H9 (cell line): Measurements from ENCODE around the gene IL6R. TPM values are rescaled to one million over a fixed set of nuclear protein-coding genes. Genes with fewer than 3 reads are reported as not detected.

Experiments
- DNase-seq: peaks from one replicate; pipeline ENCODE4 v3.0.0-alpha.2; 2017
- H2AFZ ChIP-seq: one replicate; pipeline ENCODE4 v1.6.1; 2013; ENCODE audit warnings: mild to moderate bottlenecking, low read length, control low read depth, moderate library complexity
- H2AK5ac ChIP-seq: 2 replicates; pipeline ENCODE4 v1.6.1; 2013; ENCODE audit warnings: low read length, control low read depth, mixed read lengths; ENCODE audit not compliant: insufficient read length
- H2BK120ac ChIP-seq: one replicate; pipeline ENCODE4 v1.6.1; 2013; ENCODE audit warnings: low read depth, mild to moderate bottlenecking, low read length, control low read depth, inconsistent platforms; ENCODE audit not compliant: poor library complexity, severe bottlenecking
- H2BK12ac ChIP-seq: 2 replicates; pipeline ENCODE4 v1.6.1; 2013; ENCODE audit warnings: low read length, control low read depth, mixed read lengths, low read depth; ENCODE audit not compliant: insufficient read length
- H2BK15ac ChIP-seq: 2 replicates; pipeline ENCODE4 v1.6.1; 2013; ENCODE audit warnings: low read depth, low read length, control low read depth
- H2BK20ac ChIP-seq: one replicate; pipeline ENCODE4 v1.6.1; 2013; ENCODE audit warnings: low read depth, mild to moderate bottlenecking, low read length, control low read depth, inconsistent platforms; ENCODE audit not compliant: poor library complexity, severe bottlenecking
- H2BK5ac ChIP-seq: 2 replicates; pipeline ENCODE4 v1.6.1; 2013; ENCODE audit warnings: low read length, control low read depth, mixed read lengths; ENCODE audit not compliant: insufficient read length
- H3K14ac ChIP-seq: 2 replicates; pipeline ENCODE4 v1.6.1; 2013; ENCODE audit warnings: low read length, control low read depth; ENCODE audit not compliant: insufficient read depth
- H3K18ac ChIP-seq: 2 replicates; pipeline ENCODE4 v1.6.1; 2013; ENCODE audit warnings: low read depth, mild to moderate bottlenecking, mixed read lengths, low read length, control low read depth; ENCODE audit not compliant: insufficient read length
- H3K23ac ChIP-seq: 2 replicates; pipeline ENCODE4 v1.6.1; 2013; ENCODE audit warnings: low read length, control low read depth, mixed read lengths, low read depth; ENCODE audit not compliant: insufficient read length
- H3K23me2 ChIP-seq: 2 replicates; pipeline ENCODE4 v1.6.1; 2013; ENCODE audit warnings: low read depth, mild to moderate bottlenecking, mixed read lengths, low read length, control low read depth; ENCODE audit not compliant: insufficient read length, poor library complexity, severe bottlenecking
- H3K27ac ChIP-seq: 2 replicates; pipeline ENCODE4 v1.5.1; 2013; ENCODE audit warnings: low read length, control low read depth, mixed read lengths, low read depth; ENCODE audit not compliant: insufficient read length
- H3K27me3 ChIP-seq: 2 replicates; pipeline ENCODE4 v1.6.1; 2013; ENCODE audit warnings: low read length, control low read depth, inconsistent platforms; ENCODE audit not compliant: insufficient read depth
- H3K4ac ChIP-seq: 2 replicates; pipeline ENCODE4 v1.6.1; 2013; ENCODE audit warnings: low read depth, mild to moderate bottlenecking, control low read depth, inconsistent platforms, low read length, moderate library complexity
- H3K4me1 ChIP-seq: 2 replicates; pipeline ENCODE4 v1.6.1; 2013; ENCODE audit warnings: low read length, control low read depth, inconsistent platforms; ENCODE audit not compliant: insufficient read depth
- H3K4me2 ChIP-seq: 2 replicates; pipeline ENCODE4 v1.6.1; 2013; ENCODE audit warnings: low read length, control low read depth, mixed read lengths; ENCODE audit not compliant: insufficient read length, insufficient read depth
- H3K56ac ChIP-seq: 2 replicates; pipeline ENCODE4 v1.6.1; 2013; ENCODE audit warnings: low read depth, mild to moderate bottlenecking, mixed read lengths, low read length, control low read depth; ENCODE audit not compliant: insufficient read length
- H3K79me1 ChIP-seq: 2 replicates; pipeline ENCODE4 v1.6.1; 2013; ENCODE audit warnings: low read depth, mild to moderate bottlenecking, moderate library complexity, low read length, control low read depth, inconsistent platforms; ENCODE audit not compliant: insufficient read depth, poor library complexity, severe bottlenecking
- H3K79me2 ChIP-seq: 2 replicates; pipeline ENCODE4 v1.6.1; 2013; ENCODE audit warnings: low read length, control low read depth, inconsistent platforms; ENCODE audit not compliant: insufficient read depth
- H3K9ac ChIP-seq: 2 replicates; pipeline ENCODE4 v1.6.1; 2013; ENCODE audit warnings: low read length, control low read depth, mixed read lengths; ENCODE audit not compliant: insufficient read length; ENCODE audit errors: extremely low read depth
- H3K9me3 ChIP-seq: one replicate; pipeline ENCODE4 v1.6.1; 2013; ENCODE audit warnings: low read depth, low read length, inconsistent platforms; ENCODE audit not compliant: control insufficient read depth
- H3T11ph ChIP-seq: one replicate; pipeline ENCODE4 v1.6.1; 2013; ENCODE audit warnings: mild to moderate bottlenecking, low read length, control low read depth, inconsistent platforms
- H4K20me1 ChIP-seq: one replicate; pipeline ENCODE4 v1.6.1; 2013; ENCODE audit not compliant: control insufficient read depth, insufficient read length, insufficient read depth
- H4K5ac ChIP-seq: 2 replicates; pipeline ENCODE4 v1.6.1; 2013; ENCODE audit warnings: low read depth, mild to moderate bottlenecking, mixed read lengths, low read length, control low read depth; ENCODE audit not compliant: insufficient read length
- H4K8ac ChIP-seq: replicated peaks from 2 replicates; pipeline ENCODE4 v1.6.1; 2013; ENCODE audit warnings: low read length, control low read depth, mixed read lengths, low read depth; ENCODE audit not compliant: insufficient read length
- H4K91ac ChIP-seq: 2 replicates; pipeline ENCODE4 v1.6.1; 2013; ENCODE audit warnings: low read depth, mild to moderate bottlenecking, moderate library complexity, mixed read lengths, low read length, control low read depth; ENCODE audit not compliant: insufficient read length
- H3K27ac Mint-ChIP-seq, 3 experiments: 2 replicates in 2 of 3; 3 replicates in 1 of 3; pipeline ENCODE4 v1.8.0; 2020 to 2021; ENCODE audit warnings: mixed read lengths in 3 of 3, mild to moderate bottlenecking in 1 of 3, moderate library complexity in 1 of 3
- H3K27me3 Mint-ChIP-seq: 2 replicates; pipeline ENCODE4 v1.8.0; 2021; ENCODE audit warnings: low read depth, mild to moderate bottlenecking, moderate library complexity, mixed read lengths
- H3K36me3 Mint-ChIP-seq, 3 experiments: 2 replicates in 2 of 3; 3 replicates in 1 of 3; pipeline ENCODE4 v1.8.0; 2020 to 2021; ENCODE audit warnings: low read depth in 3 of 3, mixed read lengths in 3 of 3; ENCODE audit not compliant: insufficient read depth in 1 of 3
- H3K4me1 Mint-ChIP-seq, 2 experiments: 2 replicates each; pipeline ENCODE4 v1.8.0; 2020; ENCODE audit warnings: mixed read lengths in 2 of 2
- H3K4me3 Mint-ChIP-seq, 2 experiments: 2 replicates in 1 of 2; 3 replicates in 1 of 2; pipeline ENCODE4 v1.8.0; 2020 to 2021; ENCODE audit warnings: mild to moderate bottlenecking in 2 of 2, mixed read lengths in 2 of 2, moderate library complexity in 1 of 2
- H3K9me3 Mint-ChIP-seq, 2 experiments: 2 replicates in 1 of 2; 3 replicates in 1 of 2; pipeline ENCODE4 v1.8.0; 2020; ENCODE audit warnings: mild to moderate bottlenecking in 2 of 2, mixed read lengths in 2 of 2, moderate library complexity in 1 of 2
- WGBS: extraction: QIAGEN DNeasy Blood & Tissue Kit; methylation state at CpG from one replicate; pipeline ENCODE4 v1.1.7; 2013; ENCODE audit warnings: missing lambda C conversion rate, low lambda C conversion rate, mixed read lengths; ENCODE audit not compliant: insufficient read length; ENCODE audit errors: extremely low coverage; 5-methylcytosine and 5-hydroxymethylcytosine counted together
- total RNA-seq: library from RNA; stranded (reverse); gene quantifications from 2 replicates; pipeline ENCODE4 v1.2.1, GENCODE V29; 2021
- TF ChIP-seq, protein P1 (sequence below): fragments of 200-600 bp; sonication (generic); conservative IDR thresholded peaks from 3 replicates; pipeline ENCODE4 v1.8.0; 2021; ENCODE audit warnings: antibody characterized with exemption, mild to moderate bottlenecking

Gene IL6R
- total RNA-seq, 1 experiment from 2014 or later: 1.7 TPM

DNA sequence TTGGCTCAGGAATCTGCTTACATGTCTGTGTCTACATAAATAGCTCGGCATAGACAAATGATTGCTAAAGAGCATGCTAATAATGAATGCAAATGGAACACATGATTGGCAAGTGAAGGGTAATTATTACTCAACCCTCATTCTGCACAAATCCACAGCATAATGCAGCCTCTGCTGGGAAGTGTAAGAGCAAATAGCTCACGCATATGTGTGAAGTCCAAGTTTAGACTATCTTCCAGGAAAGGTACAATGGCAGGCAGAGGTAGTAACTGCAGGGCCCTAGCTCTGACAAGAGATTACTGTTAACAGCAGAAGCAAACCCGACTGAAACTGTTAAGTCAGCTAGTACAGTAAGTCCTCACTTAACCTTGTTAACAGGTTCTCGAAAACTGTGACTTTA lies 7.0 kb upstream of the IL6R start:
- Histone ChIP-seq H4K91ac (no peak overlapping the region), H3K4ac (no peak overlapping the region), H4K20me1 (no peaks in the 10 kb centered on the region), H2AK5ac (no peak overlapping the region), H3K18ac (no peak overlapping the region), H2BK5ac (no peak overlapping the region), H3K27me3 (no peaks in the 10 kb centered on the region), H3T11ph (no peak overlapping the region), H3K9me3 (no peaks in the 10 kb centered on the region), H3K4me1 (no peaks in the 10 kb centered on the region), H3K9ac (no peak overlapping the region), H3K14ac (no peak overlapping the region), H3K79me1 (no peaks in the 10 kb centered on the region), H2BK12ac (no peak overlapping the region), H3K23ac (no peak overlapping the region), H4K8ac (no peak overlapping the region), H2BK15ac (no peak overlapping the region), H4K5ac (no peak overlapping the region), H3K4me2 (no peak overlapping the region), H3K79me2 (no peaks in the 10 kb centered on the region), H3K27ac (no peak overlapping the region), H2BK20ac (no peak overlapping the region), H2AFZ (no peak overlapping the region), H3K56ac (no peak overlapping the region), H3K23me2 (no peaks in the 10 kb centered on the region), H2BK120ac (no peak overlapping the region)
- no peak overlapping the region for H3K4me3 Mint-ChIP-seq
- TF ChIP-seq, protein P1, sequence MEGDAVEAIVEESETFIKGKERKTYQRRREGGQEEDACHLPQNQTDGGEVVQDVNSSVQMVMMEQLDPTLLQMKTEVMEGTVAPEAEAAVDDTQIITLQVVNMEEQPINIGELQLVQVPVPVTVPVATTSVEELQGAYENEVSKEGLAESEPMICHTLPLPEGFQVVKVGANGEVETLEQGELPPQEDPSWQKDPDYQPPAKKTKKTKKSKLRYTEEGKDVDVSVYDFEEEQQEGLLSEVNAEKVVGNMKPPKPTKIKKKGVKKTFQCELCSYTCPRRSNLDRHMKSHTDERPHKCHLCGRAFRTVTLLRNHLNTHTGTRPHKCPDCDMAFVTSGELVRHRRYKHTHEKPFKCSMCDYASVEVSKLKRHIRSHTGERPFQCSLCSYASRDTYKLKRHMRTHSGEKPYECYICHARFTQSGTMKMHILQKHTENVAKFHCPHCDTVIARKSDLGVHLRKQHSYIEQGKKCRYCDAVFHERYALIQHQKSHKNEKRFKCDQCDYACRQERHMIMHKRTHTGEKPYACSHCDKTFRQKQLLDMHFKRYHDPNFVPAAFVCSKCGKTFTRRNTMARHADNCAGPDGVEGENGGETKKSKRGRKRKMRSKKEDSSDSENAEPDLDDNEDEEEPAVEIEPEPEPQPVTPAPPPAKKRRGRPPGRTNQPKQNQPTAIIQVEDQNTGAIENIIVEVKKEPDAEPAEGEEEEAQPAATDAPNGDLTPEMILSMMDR: no peak
- peaks cover 6% of the 10 kb centered on the region for H3K27me3 Mint-ChIP-seq
- no peak for DNase-seq
- H3K4me1 Mint-ChIP-seq: peaks cover 0 to 2% of the 10 kb centered on the region in 2 experiments; a peak in 3 of 4 replicates
- no peak overlapping the region for H3K27ac Mint-ChIP-seq
- no CpG with 5 or more reads among the region's 4 CpGs for WGBS
- peaks cover 0 to 5% (median 1%) of the 10 kb centered on the region in 3 experiments; a peak in 4 of 7 replicates for H3K36me3 Mint-ChIP-seq
- H3K9me3 Mint-ChIP-seq: peaks cover 11 to 19% of the 10 kb centered on the region in 2 experiments
